Cardiac muscle cell (in vitro differentiated cells and primary cell): ENCODE data around the gene KLF3. TPM values are rescaled to one million over a fixed set of nuclear protein-coding genes. Genes with fewer than 3 reads are reported as not detected.
"Not testable (repeated sequence)": the region's sequence is repeated elsewhere in the genome, so short reads cannot be mapped to it uniquely, and the experiment has no call there.

Experiments
- DNase-seq, 2 donors: peaks; one replicate each; pipeline versions ENCODE4 v3.0.0 to v3.0.0-alpha.2; 2010 to 2017; ENCODE audit warnings: low read depth in 1 of 2, low spot score in 1 of 2
- H3K27ac ChIP-seq: fragments of 200-600 bp; sonication (generic); 2 replicates; pipeline ENCODE4 v1.5.1; 2016
- H3K27me3 ChIP-seq: fragments of 200-600 bp; sonication (generic); 2 replicates; pipeline ENCODE4 v1.6.0; 2016; ENCODE audit warnings: control low read depth
- H3K36me3 ChIP-seq: fragments of 200-600 bp; sonication (generic); 2 replicates; pipeline ENCODE4 v1.5.1; 2016; ENCODE audit warnings: control low read depth
- H3K4me1 ChIP-seq: fragments of 200-600 bp; sonication (generic); 2 replicates; pipeline ENCODE4 v1.8.1; 2017; ENCODE audit warnings: low read depth, mild to moderate bottlenecking, mixed run types
- H3K4me3 ChIP-seq: fragments of 200-600 bp; sonication (generic); 2 replicates; pipeline ENCODE4 v1.5.1; 2016; ENCODE audit warnings: mild to moderate bottlenecking
- H3K9me3 ChIP-seq: fragments of 200-600 bp; sonication (generic); 2 replicates; pipeline ENCODE4 v1.5.1; 2017; ENCODE audit warnings: low read depth, mild to moderate bottlenecking, control low read depth
- polyA plus RNA-seq: library from polyadenylated mRNA; unstranded; fragments of >200 nt; fragmentation: Nextera tagmentation; extraction: Ambion mirVana; gene quantifications from 2 replicates; pipeline ENCODE4 v1.2.1, GENCODE V29; 2016
- total RNA-seq: library from RNA; depleted of rRNA; stranded (reverse); fragments of >200 nt; gene quantifications from 2 replicates; pipeline ENCODE4 v1.2.3, GENCODE V29; 2016
- TF ChIP-seq, protein P1 (sequence below): IDR thresholded peaks from 2 replicates; pipeline ENCODE4 v1.5.1; 2012; ENCODE audit warnings: low read depth, mild to moderate bottlenecking, low read length

KLF3 gene
- total and polyA plus RNA-seq, 2 experiments from 2014 or later, result 11.5 to 14.9 TPM

DNA sequence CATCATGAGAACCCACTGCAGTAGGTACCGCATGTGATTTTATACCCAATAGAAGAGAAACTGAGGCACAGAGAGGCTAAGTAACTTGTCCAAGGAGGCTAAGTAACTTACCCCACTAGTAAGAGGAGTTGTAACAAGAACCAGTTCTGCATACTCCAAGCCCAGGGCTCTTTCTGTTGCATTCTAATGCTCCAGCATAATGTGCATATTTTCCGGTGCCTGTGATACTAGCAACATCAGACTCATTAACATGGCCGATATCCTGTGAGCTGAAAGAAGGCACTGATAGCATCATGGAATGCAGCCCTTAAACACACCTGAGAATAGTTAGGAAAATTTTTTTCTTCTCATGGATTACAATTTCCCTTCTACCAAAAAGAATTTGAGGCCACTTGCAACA is 39.7 kb upstream of the KLF3 start:
- no peak overlapping the region for H3K4me3 ChIP-seq
- no peaks in the 10 kb centered on the region for H3K36me3 ChIP-seq
- DNase-seq, result no peak
- TF ChIP-seq, protein P1, sequence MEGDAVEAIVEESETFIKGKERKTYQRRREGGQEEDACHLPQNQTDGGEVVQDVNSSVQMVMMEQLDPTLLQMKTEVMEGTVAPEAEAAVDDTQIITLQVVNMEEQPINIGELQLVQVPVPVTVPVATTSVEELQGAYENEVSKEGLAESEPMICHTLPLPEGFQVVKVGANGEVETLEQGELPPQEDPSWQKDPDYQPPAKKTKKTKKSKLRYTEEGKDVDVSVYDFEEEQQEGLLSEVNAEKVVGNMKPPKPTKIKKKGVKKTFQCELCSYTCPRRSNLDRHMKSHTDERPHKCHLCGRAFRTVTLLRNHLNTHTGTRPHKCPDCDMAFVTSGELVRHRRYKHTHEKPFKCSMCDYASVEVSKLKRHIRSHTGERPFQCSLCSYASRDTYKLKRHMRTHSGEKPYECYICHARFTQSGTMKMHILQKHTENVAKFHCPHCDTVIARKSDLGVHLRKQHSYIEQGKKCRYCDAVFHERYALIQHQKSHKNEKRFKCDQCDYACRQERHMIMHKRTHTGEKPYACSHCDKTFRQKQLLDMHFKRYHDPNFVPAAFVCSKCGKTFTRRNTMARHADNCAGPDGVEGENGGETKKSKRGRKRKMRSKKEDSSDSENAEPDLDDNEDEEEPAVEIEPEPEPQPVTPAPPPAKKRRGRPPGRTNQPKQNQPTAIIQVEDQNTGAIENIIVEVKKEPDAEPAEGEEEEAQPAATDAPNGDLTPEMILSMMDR, result no peak
- H3K4me1 ChIP-seq, result no peaks in the 10 kb centered on the region
- H3K27me3 ChIP-seq, result no peaks in the 10 kb centered on the region
- no peaks in the 10 kb centered on the region for H3K9me3 ChIP-seq
- H3K27ac ChIP-seq, result no peak overlapping the region

GRCh38 chr4:38625508-38625907 is 38.5 kb upstream of the KLF3 start:
- DNase-seq, result no peak
- Histone ChIP-seq H3K27ac (no peak overlapping the region), H3K4me3 (no peak overlapping the region), H3K9me3 (no peaks in the 10 kb centered on the region), H3K4me1 (no peaks in the 10 kb centered on the region), H3K27me3 (no peaks in the 10 kb centered on the region), H3K36me3 (no peaks in the 10 kb centered on the region)
- TF ChIP-seq, protein P1, result no peak

DNA sequence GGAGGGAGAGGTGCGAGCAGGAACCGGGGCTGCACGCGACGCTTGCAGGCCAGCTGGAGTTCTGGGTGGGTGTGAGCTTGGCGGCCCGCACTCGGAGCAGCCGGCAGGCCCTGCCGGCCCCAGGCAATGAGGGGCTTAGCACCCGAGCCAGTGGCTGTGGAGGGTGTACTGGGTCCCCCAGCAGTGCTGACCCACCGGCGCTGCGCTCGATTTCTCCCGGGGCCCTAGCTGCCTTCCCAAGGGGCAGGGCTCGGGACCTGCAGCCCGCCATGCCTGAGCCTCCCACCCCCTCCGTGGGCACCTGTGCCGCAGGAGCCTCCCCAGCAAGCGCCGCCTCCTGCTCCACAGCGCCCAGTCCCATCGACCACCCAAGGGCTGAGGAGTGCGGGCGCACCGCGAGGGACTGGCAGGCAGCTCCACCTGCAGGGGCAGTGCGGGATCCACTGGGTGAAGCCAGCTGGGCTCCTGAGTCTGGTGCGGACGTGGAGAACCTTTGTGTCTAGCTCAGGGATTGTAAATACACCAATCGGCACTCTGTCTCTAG is 37.0 kb upstream of the KLF3 start:
- not testable (repeated sequence) for H3K27me3 ChIP-seq, H3K9me3 ChIP-seq, DNase-seq, H3K27ac ChIP-seq, H3K4me1 ChIP-seq, H3K4me3 ChIP-seq, H3K36me3 ChIP-seq

GRCh38 chr4:38630519-38630918 is 33.5 kb upstream of the KLF3 start:
- TF ChIP-seq, protein P1, result no peak
- H3K9me3 ChIP-seq, result no peaks in the 10 kb centered on the region
- DNase-seq, result no peak
- no peak overlapping the region for H3K4me3 ChIP-seq
- H3K27me3 ChIP-seq, result no peaks in the 10 kb centered on the region
- no peaks in the 10 kb centered on the region for H3K4me1 ChIP-seq
- H3K27ac ChIP-seq, result no peak overlapping the region
- no peaks in the 10 kb centered on the region for H3K36me3 ChIP-seq

- Histone ChIP-seq H3K27ac (no peak overlapping the region), H3K36me3 (no peaks in the 10 kb centered on the region), H3K9me3 (no peaks in the 10 kb centered on the region), H3K27me3 (no peaks in the 10 kb centered on the region), H3K4me3 (no peak overlapping the region), H3K4me1 (no peaks in the 10 kb centered on the region)
- TF ChIP-seq, protein P1, result no peak
- DNase-seq, result no peak
These were observed 29.8 kb upstream of the KLF3 start for GRCh38 chr4:38634047-38634759.

DNA sequence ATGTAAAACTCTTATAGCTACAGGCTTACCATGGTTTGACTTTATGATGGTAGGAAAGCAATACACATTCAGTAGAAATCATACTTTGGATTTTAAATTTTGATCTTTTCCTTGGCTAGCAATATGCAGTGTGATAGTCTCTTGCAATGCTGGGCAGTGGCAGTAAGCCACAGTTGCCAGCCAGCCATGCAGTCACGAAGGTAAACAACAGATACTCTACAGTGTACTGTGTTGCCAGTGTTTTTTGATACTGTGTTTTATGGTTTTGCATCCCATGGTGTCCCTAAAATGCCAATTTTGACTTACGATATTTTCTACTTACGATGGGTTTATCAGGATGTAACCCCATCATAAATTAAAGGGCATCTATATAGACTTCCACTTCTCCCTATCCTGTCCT is 24.8 kb upstream of the KLF3 start:
- Histone ChIP-seq H3K36me3 (no peaks in the 10 kb centered on the region), H3K4me3 (no peak overlapping the region), H3K27ac (no peak overlapping the region), H3K4me1 (no peaks in the 10 kb centered on the region), H3K27me3 (no peaks in the 10 kb centered on the region), H3K9me3 (no peaks in the 10 kb centered on the region)
- TF ChIP-seq, protein P1, result no peak
- no peak for DNase-seq
